ENCODE results near the gene HTD2. TPM values are rescaled to one million over a fixed set of nuclear protein-coding genes. Genes with fewer than 3 reads are reported as not detected.

Gene HTD2
- total RNA-seq, 6 donors from 2014 or later: 7.1 to 14.7 (median 9.0) TPM; not detected in 1

DNA sequence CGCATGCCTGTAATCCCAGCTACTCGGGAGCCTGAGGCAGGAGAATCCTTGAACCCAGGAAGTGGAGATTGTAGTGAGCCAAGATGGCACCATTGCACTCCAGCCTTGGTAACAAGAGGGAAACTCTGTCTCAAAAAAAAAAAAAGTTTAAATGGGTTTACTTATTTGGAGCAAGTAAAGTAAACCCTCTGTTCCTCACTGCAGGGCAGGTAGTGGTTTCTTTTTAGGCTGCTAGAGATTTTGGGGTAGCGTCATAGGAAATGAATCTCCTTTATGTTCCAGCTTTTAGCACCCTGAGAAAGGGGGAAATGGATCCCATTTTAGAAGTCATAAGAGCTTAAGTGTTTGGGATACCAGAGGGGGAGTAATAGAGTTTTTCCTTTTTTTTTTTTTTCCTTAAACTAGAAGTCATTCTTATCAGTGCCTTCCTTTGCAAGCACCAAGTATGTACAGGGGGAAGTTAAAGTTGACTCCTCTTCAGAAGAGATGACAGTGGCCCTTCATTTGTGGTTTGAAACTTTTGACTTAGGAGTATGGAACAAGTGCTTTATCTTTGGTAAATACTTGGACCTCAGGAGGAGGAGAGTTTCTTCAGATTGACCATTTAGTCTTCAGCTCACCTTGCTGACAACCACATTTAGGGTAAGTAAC is 34.4 kb downstream of the HTD2 start:
- no peak for DNase-seq
- Histone ChIP-seq H3K36me3 (peaks cover 0 to 15% (median 5%) of the 10 kb centered on the region in 4 donors), H3K27ac (no peak overlapping the region), H3K4me1 (peaks cover 6 to 13% (median 8%) of the 10 kb centered on the region in 4 donors), H3K4me3 (no peak overlapping the region), H3K27me3 (no peaks in the 10 kb centered on the region), H3K9me3 (no peaks in the 10 kb centered on the region)
- TF ChIP-seq POLR2AphosphoS5 (IDR thresholded peaks at IDR 0.05) (no peak), POLR2A (IDR thresholded peaks at IDR 0.05) (no peak), EP300 (IDR thresholded peaks at IDR 0.05) (no peak)
- TF ChIP-seq, protein P1, sequence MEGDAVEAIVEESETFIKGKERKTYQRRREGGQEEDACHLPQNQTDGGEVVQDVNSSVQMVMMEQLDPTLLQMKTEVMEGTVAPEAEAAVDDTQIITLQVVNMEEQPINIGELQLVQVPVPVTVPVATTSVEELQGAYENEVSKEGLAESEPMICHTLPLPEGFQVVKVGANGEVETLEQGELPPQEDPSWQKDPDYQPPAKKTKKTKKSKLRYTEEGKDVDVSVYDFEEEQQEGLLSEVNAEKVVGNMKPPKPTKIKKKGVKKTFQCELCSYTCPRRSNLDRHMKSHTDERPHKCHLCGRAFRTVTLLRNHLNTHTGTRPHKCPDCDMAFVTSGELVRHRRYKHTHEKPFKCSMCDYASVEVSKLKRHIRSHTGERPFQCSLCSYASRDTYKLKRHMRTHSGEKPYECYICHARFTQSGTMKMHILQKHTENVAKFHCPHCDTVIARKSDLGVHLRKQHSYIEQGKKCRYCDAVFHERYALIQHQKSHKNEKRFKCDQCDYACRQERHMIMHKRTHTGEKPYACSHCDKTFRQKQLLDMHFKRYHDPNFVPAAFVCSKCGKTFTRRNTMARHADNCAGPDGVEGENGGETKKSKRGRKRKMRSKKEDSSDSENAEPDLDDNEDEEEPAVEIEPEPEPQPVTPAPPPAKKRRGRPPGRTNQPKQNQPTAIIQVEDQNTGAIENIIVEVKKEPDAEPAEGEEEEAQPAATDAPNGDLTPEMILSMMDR (IDR thresholded peaks at IDR 0.05): no peak
- ATAC-seq (ENCODE audit: low FRiP score in 2 of 2): no peak
- 96 to 97% methylated on average over 3 of the region's 3 CpGs for WGBS, 2 donors

DNA sequence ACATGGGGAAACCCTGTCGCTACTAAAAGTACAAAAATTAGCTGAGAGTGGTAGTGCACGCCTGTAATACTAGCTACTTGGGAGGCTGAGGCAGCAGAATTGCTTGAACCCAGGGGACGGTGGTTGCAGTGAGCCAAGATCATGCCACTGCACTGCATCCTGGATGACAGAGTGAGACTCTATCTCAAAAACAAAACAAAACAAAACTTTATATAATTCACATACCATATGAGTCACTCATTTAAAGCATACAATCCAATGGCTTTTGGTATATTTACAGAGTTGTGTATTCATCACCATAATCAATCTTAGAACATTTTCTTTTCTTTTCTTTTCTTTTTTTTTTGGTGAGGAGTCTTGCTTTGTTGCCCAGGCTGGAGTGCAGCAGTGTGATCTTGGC is 35.1 kb downstream of the HTD2 start:
- no peak for TF ChIP-seq POLR2A (IDR thresholded peaks at IDR 0.05)
- no peak for TF ChIP-seq EP300 (IDR thresholded peaks at IDR 0.05)
- Histone ChIP-seq H3K4me3 (no peak overlapping the region), H3K27me3 (no peaks in the 10 kb centered on the region), H3K4me1 (peaks cover 3 to 10% (median 8%) of the 10 kb centered on the region in 4 donors), H3K27ac (no peak overlapping the region), H3K9me3 (no peaks in the 10 kb centered on the region), H3K36me3 (peaks cover 0 to 15% (median 5%) of the 10 kb centered on the region in 4 donors)
- ATAC-seq (ENCODE audit: low FRiP score in 2 of 2) (no peak), DNase-seq (no peak)
- 89 to 91% methylated on average over 3 of the region's 3 CpGs for WGBS, 2 donors

DNA sequence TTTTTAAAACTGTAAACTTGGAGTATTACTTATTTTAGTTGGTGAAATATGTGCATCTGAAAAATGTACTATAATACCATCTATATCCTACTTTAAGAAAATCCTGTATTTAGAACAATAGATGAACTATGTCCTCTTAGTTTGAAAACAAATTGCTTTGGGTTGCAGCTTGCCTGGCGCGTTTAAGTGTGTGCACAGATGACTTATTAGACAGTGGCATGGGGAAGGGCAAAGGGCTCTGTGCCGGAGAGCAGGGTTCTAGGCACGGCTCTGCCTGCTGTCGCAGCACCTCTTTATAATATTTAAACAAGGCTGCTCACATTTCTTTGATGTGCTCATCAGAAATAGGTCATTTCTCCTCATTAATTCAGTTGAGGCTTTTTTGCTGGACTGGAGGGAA is 36.4 kb downstream of the HTD2 start:
- H3K36me3 ChIP-seq: peaks cover 0 to 15% (median 5%) of the 10 kb centered on the region in 4 donors
- no peak overlapping the region for H3K4me3 ChIP-seq
- H3K27me3 ChIP-seq: no peaks in the 10 kb centered on the region
- no peaks in the 10 kb centered on the region for H3K9me3 ChIP-seq
- no peak for DNase-seq
- no peak for ATAC-seq (ENCODE audit: low FRiP score in 2 of 2)
- peaks cover 0 to 13% (median 2%) of the 10 kb centered on the region in 4 donors for H3K4me1 ChIP-seq
- TF ChIP-seq POLR2AphosphoS5 (IDR thresholded peaks at IDR 0.05) (no peak), EP300 (IDR thresholded peaks at IDR 0.05) (no peak), POLR2A (IDR thresholded peaks at IDR 0.05) (no peak)
- TF ChIP-seq, protein P1 (IDR thresholded peaks at IDR 0.05): no peak
- no peak overlapping the region for H3K27ac ChIP-seq
- 74 to 81% methylated on average over 5 of the region's 5 CpGs for WGBS, 2 donors

DNA sequence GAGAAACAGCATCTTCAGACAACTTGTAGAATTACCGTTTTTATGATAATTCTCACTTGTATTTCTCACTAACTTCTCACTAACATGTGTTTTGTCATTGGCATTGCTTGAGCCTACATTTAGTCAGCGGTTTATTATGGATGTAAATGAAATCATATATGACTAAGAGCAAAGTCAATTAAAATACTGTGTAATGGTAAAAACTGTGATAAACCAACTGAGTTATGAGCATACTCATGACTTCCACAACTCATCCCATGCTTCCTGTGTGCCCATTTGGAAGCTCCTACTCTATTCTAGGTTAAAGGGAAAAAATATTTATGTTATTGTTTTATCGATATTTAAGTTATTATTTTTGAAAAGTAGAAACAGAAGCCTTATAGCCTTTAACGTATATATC is 39.1 kb downstream of the HTD2 start:
- Histone ChIP-seq H3K36me3 (peaks cover 0 to 12% (median 0%) of the 10 kb centered on the region in 4 donors), H3K27ac (no peak overlapping the region), H3K9me3 (no peaks in the 10 kb centered on the region), H3K27me3 (no peaks in the 10 kb centered on the region), H3K4me1 (peaks cover 4 to 21% (median 10%) of the 10 kb centered on the region in 4 donors), H3K4me3 (no peak overlapping the region)
- WGBS, 2 donors: 95 to 97% methylated on average over 4 of the region's 4 CpGs
- TF ChIP-seq POLR2A (IDR thresholded peaks at IDR 0.05) (no peak), EP300 (IDR thresholded peaks at IDR 0.05) (no peak), POLR2AphosphoS5 (IDR thresholded peaks at IDR 0.05) (no peak)
- TF ChIP-seq, protein P1 (IDR thresholded peaks at IDR 0.05): no peak
- no peak for ATAC-seq (ENCODE audit: low FRiP score in 2 of 2)
- DNase-seq: no peak

DNA sequence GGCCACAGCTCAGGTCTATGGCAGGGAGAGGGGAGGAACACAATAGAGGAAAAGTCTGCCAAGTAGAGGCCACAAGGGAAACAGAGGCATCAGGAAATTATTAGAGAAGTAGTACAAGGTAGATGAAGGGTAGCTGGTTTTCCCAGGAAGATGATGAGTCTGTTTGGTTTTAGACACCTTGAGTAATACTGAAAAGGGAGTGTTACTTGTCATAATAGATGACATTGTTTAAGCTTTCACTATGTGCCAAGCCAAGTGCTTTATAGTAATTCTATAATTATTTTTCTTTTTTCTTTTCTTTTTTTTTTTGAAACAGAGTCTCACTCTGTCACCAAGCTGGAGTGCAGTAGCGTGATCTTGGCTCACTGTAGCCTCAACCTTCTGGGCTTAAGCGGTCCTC is 40.0 kb downstream of the HTD2 start:
- ATAC-seq (ENCODE audit: low FRiP score in 2 of 2): no peak
- peaks cover 4 to 23% (median 16%) of the 10 kb centered on the region in 4 donors for H3K4me1 ChIP-seq
- no peak for TF ChIP-seq POLR2AphosphoS5 (IDR thresholded peaks at IDR 0.05)
- no peak for TF ChIP-seq EP300 (IDR thresholded peaks at IDR 0.05)
- TF ChIP-seq, protein P1 (IDR thresholded peaks at IDR 0.05): no peak
- H3K27me3 ChIP-seq: no peaks in the 10 kb centered on the region
- peaks cover 0 to 7% (median 0%) of the 10 kb centered on the region in 4 donors for H3K36me3 ChIP-seq
- WGBS, 2 donors: 50 to 92% methylated on average over 2 of the region's 2 CpGs
- no peak overlapping the region for H3K27ac ChIP-seq
- no peak overlapping the region for H3K4me3 ChIP-seq
- DNase-seq: no peak
- no peaks in the 10 kb centered on the region for H3K9me3 ChIP-seq
